Endothelial cell of umbilical vein (primary cell): Measurements from ENCODE around the gene SLC25A29. TPM values are rescaled to one million over a fixed set of nuclear protein-coding genes. Genes with fewer than 3 reads are reported as not detected.

Experiments
- BruUV-seq: library from RNA; stranded (reverse); fragments of 400-500 nt; replicated peaks from 2 replicates; lab custom pipeline; 2021; lab: Mats Ljungman, UMichigan
- CTCF ChIA-PET: fragments of 300-600, 350-600 bp; sonication (Branson Sonifier 250); formaldehyde crosslinking; loops from one replicate; lab custom pipeline; 2021; ENCODE audit warnings: antibody characterized with exemption, inconsistent platforms; lab: Charles Lee
- POLR2A ChIA-PET: fragments of 300-600, 350-600 bp; sonication (Branson Sonifier 250); formaldehyde crosslinking; loops from one replicate; lab custom pipeline; 2021; ENCODE audit warnings: antibody characterized with exemption, inconsistent platforms; lab: Charles Lee
- DNase-seq: peaks from one replicate; pipeline ENCODE4 v3.0.0-alpha.2; 2011; ENCODE audit warnings: low read depth, low spot score
- FAIRE-seq: peaks from 2 replicates; lab custom pipeline; 2011; peaks lifted over from hg19 to GRCh38; lab: Jason Lieb, UNC
- H2AFZ ChIP-seq: 2 replicates; pipeline ENCODE4 v1.6.0; 2012; ENCODE audit warnings: low read depth, low read length, control low read depth, inconsistent platforms
- H3K27ac ChIP-seq: 2 replicates; pipeline ENCODE4 v1.5.1; 2011; ENCODE audit warnings: low read depth, mild to moderate bottlenecking, control low read depth, low read length, moderate library complexity; ENCODE audit not compliant: insufficient read depth
- H3K27me3 ChIP-seq, 2 experiments: 2 replicates each; pipeline versions ENCODE4 v1.6.0 to v1.6.1; 2011; ENCODE audit warnings: low read length in 2 of 2, mixed read lengths in 1 of 2; ENCODE audit not compliant: control insufficient read depth in 2 of 2, insufficient read depth in 2 of 2
- H3K36me3 ChIP-seq, 2 experiments: 2 replicates in 1 of 2; 3 replicates in 1 of 2; pipeline ENCODE4 v1.5.1; 2011; ENCODE audit warnings: low read length in 2 of 2, mild to moderate bottlenecking in 1 of 2, moderate library complexity in 1 of 2; ENCODE audit not compliant: control insufficient read depth in 2 of 2, insufficient read depth in 2 of 2; ENCODE audit errors: extremely low read depth in 1 of 2
- H3K4me1 ChIP-seq: 3 replicates; pipeline ENCODE4 v1.5.1; 2011; ENCODE audit warnings: mild to moderate bottlenecking, low read length; ENCODE audit not compliant: control insufficient read depth, insufficient read depth; ENCODE audit errors: extremely low read depth
- H3K4me2 ChIP-seq: 2 replicates; pipeline ENCODE4 v1.6.1; 2011; ENCODE audit warnings: low read length, control low read depth, mixed read lengths; ENCODE audit not compliant: insufficient read depth
- H3K4me3 ChIP-seq, 3 experiments: fragments of 200-600 bp in 1 of 3; sonication (generic), shearing (Covaris generic) in 1 of 3; replicated peaks in 1 of 3; 2 replicates each; pipeline ENCODE4 v1.5.1; 2011 to 2016; ENCODE audit warnings: control low read depth in 3 of 3, low read length in 3 of 3, mild to moderate bottlenecking in 2 of 3, inconsistent platforms in 1 of 3, low read depth in 1 of 3, moderate library complexity in 1 of 3; ENCODE audit not compliant: insufficient read depth in 1 of 3
- H3K79me2 ChIP-seq: 2 replicates; pipeline ENCODE4 v1.6.0; 2012; ENCODE audit warnings: low read length, inconsistent platforms; ENCODE audit not compliant: control insufficient read depth, insufficient read depth
- H3K9ac ChIP-seq: replicated peaks from 2 replicates; pipeline ENCODE3; 2011; ENCODE audit warnings: low read length, control low read depth; ENCODE audit not compliant: insufficient read depth; ENCODE audit errors: extremely low read depth
- H3K9me1 ChIP-seq: replicated peaks from 3 replicates; pipeline ENCODE4 v1.6.0; 2011; ENCODE audit warnings: mild to moderate bottlenecking, low read length; ENCODE audit not compliant: control insufficient read depth, insufficient read depth; ENCODE audit errors: extremely low read depth
- H3K9me3 ChIP-seq: replicated peaks from 2 replicates; pipeline ENCODE4 v1.5.1; 2012; ENCODE audit warnings: low read length, inconsistent platforms; ENCODE audit not compliant: control insufficient read depth, insufficient read depth
- H4K20me1 ChIP-seq: replicated peaks from 2 replicates; pipeline ENCODE3; 2011; ENCODE audit warnings: mild to moderate bottlenecking, low read length; ENCODE audit not compliant: control insufficient read depth, insufficient read depth; ENCODE audit errors: extremely low read depth
- JUN ChIP-seq: IDR thresholded peaks from 2 replicates; pipeline ENCODE4 v1.6.1; 2011; ENCODE audit warnings: borderline replicate concordance, low read depth; ENCODE audit not compliant: insufficient read length, insufficient read depth
- MYC ChIP-seq: IDR thresholded peaks from one replicate; pipeline ENCODE4 v1.6.1; 2011; ENCODE audit warnings: mild to moderate bottlenecking, low read depth, low read length
- POLR2A ChIP-seq: IDR thresholded peaks from 2 replicates; pipeline ENCODE4 v1.6.1; 2012; ENCODE audit warnings: low read depth, mild to moderate bottlenecking, control low read depth, low read length
- dilution Hi-C: fragments of 300-500 bp; cut with MboI; formaldehyde crosslinking; loops from one replicate; pipeline ENCODE4 v1.15.0; 2019; ENCODE audit warnings: low sequenced_read_pairs; ENCODE audit not compliant: extremely low pct_ligation_motif_present
- intact Hi-C: fragments of 100-400 bp; cut with micrococcal nuclease; formaldehyde crosslinking; loops from one replicate; pipeline ENCODE4 v1.10.0; 2022
- polyA plus RNA-seq, 4 experiments: library from polyadenylated mRNA; depleted of rRNA in 3 of 4; stranded (reverse) in 3 of 4; unstranded in 1 of 4; fragments of >200 nt; gene quantifications; 2 replicates each; pipeline versions ENCODE4 v1.2.1 to v1.2.3, GENCODE V29; 2011 to 2012; ENCODE audit warnings: missing spikeins in 1 of 4
- total RNA-seq: library from RNA; stranded (reverse); gene quantifications from 2 replicates; pipeline ENCODE4 v1.2.3, GENCODE V29; 2021
- TF ChIP-seq, protein P1 (sequence below): IDR thresholded peaks from 2 replicates; pipeline ENCODE4 v1.6.1; 2011; ENCODE audit not compliant: insufficient read depth, insufficient read length

The SLC25A29 gene
- total and polyA plus RNA-seq, 2 donors (not counting 3 experiments of a cell fraction or from before 2014, with no cell fraction given), result 132 to 154 TPM

GRCh38 chr14:100296106-100296651 is 10.1 kb downstream of the SLC25A29 start:
- CTCF ChIA-PET, result interaction anchor here (0.5 to 5.5 kb wide), 3 partner anchors 9 to 94 kb away, joined by 3 to 28 read pairs (median 4); no protein-coding TSS in a partner anchor
- Histone ChIP-seq H3K4me1 (no peaks in the 10 kb centered on the region), H3K27ac (no peak overlapping the region), H2AFZ (no peak overlapping the region), H3K9ac (no peak overlapping the region), H4K20me1 (no peaks in the 10 kb centered on the region), H3K27me3 (no peaks in the 10 kb centered on the region), H3K9me1 (no peaks in the 10 kb centered on the region), H3K4me2 (no peak overlapping the region), H3K79me2 (no peaks in the 10 kb centered on the region), H3K4me3 (no peak overlapping the region), H3K9me3 (no peaks in the 10 kb centered on the region), H3K36me3 (peaks cover 0 to 47% of the 10 kb centered on the region in 2 experiments)
- no TSS peak for BruUV-seq
- dilution Hi-C loops, result no loop called here
- POLR2A ChIA-PET, result no interaction called here
- no peak for DNase-seq
- no peak for TF ChIP-seq MYC
- TF ChIP-seq POLR2A, result no peak
- peak; percentile 31 for FAIRE-seq
- intact Hi-C loops, result no loop called here

DNA sequence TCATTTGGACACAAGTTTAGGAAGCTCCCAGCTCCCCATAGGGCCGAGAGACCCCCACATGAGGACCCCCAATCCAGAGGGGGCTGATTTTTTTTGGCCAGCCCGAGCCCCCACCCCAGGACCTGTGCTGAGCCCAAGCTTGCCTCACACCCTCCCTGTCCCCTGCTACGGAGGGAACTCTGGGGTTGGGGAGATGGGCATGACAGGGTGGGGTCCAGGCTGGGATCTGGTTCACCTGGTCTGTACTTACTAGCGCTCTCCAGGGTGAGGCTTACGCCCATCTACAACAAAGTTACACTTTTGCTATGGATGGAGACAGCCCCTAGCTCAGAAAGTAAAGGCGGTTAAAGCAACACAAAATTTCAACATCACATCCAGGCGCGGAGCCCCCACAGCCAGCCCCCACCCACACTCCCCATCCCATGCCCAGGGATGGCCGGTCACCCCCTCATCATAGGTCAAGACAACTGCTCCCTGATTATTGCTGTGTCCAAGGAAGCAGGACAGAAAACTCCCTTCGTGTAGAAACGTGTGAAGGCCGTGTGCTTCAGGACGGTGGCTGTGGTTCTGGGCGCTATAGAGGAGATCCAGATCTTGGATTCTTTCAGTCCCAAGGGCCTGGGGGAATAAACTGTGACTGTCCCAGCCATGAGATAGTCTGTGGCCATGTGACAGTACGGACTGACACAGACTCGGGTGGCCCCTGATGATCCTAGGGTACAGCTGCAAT is 10.7 kb downstream of the SLC25A29 start:
- no TSS peak for BruUV-seq
- Histone ChIP-seq H3K9me1 (no peaks in the 10 kb centered on the region), H2AFZ (no peak overlapping the region), H3K36me3 (peaks cover 0 to 48% of the 10 kb centered on the region in 2 experiments), H3K27me3 (no peaks in the 10 kb centered on the region), H3K9me3 (no peaks in the 10 kb centered on the region), H3K4me3 (no peak overlapping the region), H4K20me1 (no peaks in the 10 kb centered on the region), H3K4me2 (no peak overlapping the region), H3K79me2 (no peaks in the 10 kb centered on the region), H3K27ac (no peak overlapping the region), H3K9ac (no peak overlapping the region), H3K4me1 (no peaks in the 10 kb centered on the region)
- no peak for DNase-seq
- TF ChIP-seq, protein P1, sequence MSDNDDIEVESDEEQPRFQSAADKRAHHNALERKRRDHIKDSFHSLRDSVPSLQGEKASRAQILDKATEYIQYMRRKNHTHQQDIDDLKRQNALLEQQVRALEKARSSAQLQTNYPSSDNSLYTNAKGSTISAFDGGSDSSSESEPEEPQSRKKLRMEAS, result no peak
- no peak for TF ChIP-seq MYC
- no peak for TF ChIP-seq JUN
- POLR2A ChIA-PET, result no interaction called here
- dilution Hi-C loops, result no loop called here
- intact Hi-C loops, result no loop called here
- no peak for FAIRE-seq
- CTCF ChIA-PET, result interaction anchor here (0.5 to 5.5 kb wide), 2 partner anchors 11 to 94 kb away, joined by 3 to 28 read pairs; no protein-coding TSS in a partner anchor
